HG03108 (cell line): ENCODE results near the gene GALNS.

ENCODE experiments used
- ATAC-seq: cut with Tn5 transposase; IDR thresholded peaks from one replicate; pipeline ENCODE4 v1.9.1; 2021; ENCODE audit warnings: moderate library complexity; ENCODE audit not compliant: unreplicated experiment

The GALNS gene

DNA sequence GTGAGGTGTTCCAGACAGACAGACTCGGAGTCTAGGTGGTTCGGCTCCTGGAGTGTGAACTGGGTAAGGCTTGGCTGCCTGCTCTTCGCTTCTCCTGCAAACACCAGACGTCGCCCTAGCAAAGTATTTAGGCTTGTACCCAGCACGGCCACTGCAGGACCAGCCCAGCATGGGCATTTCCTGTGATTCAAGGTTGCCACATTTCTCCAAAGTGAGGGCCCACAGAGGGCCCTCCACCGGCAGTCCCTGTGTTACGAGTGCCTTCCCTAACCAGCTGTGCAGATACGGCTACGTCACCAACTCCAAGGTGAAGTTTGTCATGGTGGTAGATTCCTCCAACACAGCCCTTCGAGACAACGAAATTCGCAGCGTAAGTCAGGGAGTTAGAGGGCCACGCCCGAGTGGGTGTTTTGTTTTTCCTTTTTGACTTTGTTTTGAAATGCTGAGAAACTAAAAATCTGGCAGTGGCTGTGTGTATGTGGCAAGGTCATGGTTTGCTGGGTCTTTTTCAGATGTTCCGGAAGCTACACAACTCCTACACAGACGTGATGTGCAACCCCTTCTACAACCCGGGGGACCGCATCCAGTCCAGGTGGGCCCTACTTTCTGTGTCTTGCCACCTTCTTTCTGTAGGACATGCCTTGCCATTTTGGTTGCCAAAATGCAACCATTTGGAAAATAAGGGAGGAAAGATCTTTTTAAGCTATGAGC, 2.8 kb upstream of the GALNS start:
- no peak for ATAC-seq

DNA sequence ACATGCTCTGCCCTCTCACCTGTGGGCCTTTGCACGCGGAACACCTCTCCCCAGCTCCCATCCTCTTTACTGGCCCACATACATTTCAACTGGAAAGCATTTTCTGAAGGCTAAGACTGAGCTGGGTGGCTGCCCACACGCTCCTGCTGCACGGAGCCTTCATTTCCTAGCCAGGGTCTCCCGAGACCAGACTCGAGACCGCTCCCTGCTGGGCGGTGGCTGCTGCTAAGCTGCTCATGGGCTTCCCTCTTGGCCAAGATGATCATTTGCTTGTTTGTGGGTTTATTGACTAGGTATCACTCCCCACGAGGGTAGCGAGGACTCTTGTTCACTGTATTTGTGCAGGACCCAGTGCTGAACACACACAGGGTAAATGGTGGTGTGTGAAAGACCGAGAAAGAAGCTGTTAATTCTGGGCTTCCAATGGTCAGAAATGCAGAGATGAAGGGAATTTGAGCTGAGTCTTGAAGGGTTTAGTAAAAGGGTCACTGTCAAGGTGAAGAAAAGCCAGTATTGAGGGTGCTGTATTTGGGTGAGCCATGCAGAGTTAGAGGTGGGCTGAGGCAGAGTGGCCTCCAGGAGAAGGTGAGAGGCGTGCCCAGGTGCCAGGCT, 1.1 kb upstream of the GALNS start:
- peak; percentile 40 for ATAC-seq

GRCh38 chr16:88856122-88856827, 472 bp downstream of the GALNS start:
- no peak for ATAC-seq

DNA sequence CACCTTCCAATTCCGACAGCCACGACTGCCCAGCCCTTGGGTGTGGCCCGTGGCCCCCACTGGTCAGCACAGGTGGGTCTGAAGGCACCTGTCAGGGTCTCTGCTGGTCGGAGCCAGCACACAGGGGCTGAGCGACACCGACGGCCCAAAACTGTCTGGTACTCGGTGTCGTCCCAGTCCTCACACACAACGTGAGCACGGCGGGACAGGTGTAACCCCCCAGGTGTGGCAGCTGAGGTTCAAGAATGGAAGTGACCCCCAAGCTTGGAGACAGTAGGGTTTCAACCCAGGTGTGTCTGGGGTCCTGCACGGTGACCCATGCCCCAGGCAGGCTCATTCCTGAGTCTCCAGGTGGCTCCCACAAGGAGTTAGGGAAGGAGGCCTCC, 1.0 kb downstream of the GALNS start:
- no peak for ATAC-seq

DNA sequence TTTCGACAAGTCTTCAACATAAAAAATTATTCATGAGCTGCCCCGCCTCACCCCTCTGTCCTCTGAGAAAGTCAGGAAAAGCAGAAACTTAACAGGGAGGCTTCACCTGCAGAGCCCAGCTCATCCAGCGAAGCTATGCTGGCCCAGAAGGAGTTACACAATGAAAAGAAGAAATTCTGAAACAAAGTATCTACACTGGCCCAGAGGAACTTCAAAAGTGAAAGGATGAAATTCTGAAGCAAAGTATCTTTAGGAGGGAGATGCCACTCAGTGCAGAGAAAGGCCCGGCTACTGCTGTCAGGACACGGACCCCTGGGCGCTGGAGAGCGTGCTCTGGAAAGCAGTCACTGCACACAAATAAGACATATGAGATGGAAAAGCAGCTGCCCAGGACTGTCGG, 1.6 kb downstream of the GALNS start:
- no peak for ATAC-seq

DNA sequence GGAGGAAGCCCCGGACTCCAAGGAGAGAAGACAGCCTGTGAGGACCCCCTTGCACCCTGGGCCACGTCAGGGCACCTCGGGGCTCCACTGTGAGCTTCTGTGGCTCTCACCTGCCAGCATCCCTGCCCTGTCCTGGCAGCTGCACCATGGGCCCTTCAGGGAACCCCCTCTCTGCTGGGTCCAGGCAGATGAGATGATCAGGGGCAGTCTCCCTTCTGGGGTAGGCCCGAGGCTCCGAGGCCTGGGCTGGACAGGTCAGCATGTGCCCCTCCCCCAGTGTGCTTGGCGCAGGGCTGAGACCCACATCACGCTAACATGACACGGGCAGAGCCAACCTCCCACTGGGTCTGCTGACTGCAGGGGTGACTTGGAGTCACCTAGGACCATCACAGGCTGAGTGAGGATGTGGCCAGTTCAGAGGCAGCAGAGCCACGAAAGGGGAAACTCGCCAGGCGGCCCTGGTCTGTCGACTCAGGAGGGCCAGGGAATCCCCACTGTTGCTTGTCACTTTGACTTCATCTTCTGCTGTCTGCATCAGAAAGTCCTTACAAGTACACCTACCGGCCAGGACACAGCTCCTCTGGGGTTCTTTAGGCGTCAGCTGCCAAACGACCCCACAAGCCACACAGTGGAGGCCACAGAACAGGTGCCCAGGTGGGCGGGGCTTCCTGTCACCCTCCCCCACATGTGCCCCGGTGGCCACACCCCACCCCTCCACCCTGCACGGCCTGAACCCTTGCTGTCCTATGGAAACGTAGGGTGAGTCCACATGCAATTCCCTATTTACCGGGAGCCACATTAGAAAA, 2.2 kb downstream of the GALNS start:
- no peak for ATAC-seq

GRCh38 chr16:88853325-88853941, 3.3 kb downstream of the GALNS start:
- ATAC-seq: no peak

DNA sequence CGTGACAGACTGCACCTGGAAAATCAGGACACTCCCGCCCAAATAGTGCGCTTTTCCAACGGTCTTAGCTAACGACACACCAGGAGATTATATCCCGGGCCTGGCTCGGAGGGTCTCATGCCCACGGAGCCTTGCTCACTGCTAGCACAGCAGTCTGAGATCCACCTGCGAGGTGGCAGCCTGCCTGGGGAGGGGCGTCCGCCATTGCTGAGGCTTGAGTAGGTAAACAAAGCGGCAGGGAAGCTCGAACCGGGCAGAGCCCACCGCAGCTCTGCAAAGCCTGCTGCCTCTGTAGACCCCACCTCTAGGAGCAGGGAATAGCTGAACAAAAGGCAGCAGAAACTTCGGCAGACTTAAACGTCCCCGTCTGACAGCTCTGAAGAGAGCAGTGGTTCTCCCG, 5.1 kb downstream of the GALNS start:
- no peak for ATAC-seq

DNA sequence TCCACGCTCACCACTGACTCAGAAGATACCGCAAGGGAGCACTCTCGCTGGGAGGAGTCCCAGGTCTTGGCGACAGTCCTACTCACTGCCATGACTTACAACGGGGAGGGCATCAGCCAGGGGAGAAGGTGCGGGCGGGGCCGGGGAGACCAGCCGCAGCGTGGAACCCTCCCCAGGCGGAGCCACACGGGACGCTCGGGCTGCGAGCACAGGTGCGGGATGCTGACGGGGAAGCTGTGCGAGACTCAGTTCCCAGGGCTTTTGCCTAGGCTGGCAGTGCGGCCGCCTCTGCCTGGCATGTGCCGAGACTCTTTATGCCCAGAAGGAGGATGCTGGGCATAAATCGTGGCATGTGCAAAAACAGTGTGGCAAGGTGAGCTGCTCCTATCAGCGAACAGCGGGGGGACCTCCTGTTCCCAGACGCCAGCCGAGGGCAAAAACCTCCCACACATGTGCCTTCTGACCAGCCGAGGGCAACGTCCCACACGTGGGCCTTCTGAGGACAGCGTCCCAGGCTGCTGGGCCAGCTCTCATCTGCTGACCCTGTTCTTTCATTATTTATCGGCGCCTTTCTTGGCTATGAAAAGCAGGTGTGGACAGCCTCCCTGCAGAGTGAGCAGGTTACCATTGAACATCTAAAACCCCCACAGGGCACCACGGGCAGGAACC, 6.1 kb downstream of the GALNS start:
- no peak for ATAC-seq

- ATAC-seq: no peak
Observed at GRCh38 chr16:88848557-88848956, 8.2 kb downstream of the GALNS start.

DNA sequence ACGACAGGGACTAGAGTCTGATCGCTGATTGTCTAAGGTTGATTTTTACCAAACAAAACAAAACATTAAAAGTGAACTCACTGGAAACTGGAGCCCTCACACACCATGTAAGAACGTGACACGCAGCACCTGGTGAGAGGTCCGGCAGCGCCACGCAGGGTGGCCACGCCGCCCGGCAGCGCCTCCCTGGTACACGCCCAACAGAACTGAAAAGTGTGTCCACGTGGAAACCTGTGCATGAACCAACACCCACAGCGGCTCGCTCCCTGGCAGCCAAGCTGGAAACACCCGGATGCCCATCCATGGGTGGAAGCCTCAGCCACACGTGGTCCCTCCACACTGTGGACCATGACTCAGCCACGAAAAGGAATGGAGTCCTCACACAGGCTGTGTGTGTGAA, 9.1 kb downstream of the GALNS start:
- no peak for ATAC-seq

DNA sequence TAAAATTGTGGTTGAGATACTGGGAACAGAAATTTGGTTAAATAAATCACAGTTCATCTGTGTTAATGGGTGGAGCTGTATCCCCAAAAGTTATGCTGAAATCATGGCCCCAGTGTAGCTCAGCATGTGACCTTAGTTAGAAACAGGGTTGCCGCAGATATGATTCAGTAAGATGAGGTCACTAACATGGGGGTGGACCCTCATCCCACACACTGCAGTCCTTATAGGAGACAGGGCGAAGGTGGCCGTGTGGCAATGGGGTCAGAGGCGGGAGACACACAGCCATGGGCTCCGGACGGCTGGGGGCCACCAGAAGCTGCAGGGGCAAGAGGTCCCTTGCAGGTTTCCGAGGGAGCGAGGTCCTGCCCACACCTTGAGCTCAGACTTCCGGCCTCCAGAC, 10.7 kb downstream of the GALNS start:
- ATAC-seq: no peak

DNA sequence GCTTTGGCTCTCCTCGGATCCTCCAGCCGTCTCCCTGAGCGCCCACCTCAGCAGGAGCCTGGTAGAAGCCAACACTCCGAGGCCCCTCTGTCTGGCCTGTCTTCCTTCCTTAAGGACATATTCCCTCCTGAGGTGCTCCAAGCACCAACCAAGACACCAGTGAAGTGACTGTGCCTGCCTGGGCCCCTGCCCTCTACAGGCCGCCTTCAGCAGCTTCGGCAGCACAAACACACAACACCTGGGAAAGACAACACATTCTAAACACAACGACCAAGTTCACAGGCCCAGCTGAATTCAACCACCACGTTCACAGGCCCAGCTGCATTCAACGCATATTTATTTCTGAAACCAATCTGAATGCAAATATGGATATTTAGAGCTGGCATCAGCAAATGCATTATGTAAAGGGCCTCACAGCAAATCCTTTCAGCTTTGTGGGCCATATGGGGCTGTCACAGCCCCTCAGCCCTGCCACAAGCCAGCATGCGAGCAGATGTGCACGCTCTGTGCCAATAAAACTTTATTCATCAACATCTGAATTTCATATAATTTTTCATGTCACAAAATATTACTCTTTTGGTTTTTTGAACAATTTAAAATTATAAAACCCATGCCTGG, 12.2 kb downstream of the GALNS start:
- no peak for ATAC-seq

DNA sequence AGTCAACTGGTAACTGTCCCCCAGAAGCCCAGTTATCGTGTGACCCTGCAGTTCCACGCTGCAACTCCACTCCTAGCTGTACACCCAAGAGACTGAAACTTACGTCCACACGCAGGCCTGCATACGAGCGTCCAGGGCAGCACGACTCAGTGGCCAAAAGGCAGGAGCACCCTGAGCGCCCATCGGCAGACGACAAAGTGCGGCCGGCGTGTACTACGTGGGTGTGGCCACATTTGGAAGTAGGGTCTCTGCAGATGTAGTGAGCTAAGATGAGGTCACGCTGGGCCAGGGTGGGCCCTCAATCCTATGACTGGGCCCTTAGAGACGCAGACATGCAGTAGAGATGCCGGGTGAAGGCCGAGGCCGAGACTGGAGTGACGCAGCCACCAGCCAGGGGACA, 13.5 kb downstream of the GALNS start:
- ATAC-seq: no peak

- ATAC-seq: no peak
Observed at GRCh38 chr16:88842806-88843205, 13.9 kb downstream of the GALNS start.

DNA sequence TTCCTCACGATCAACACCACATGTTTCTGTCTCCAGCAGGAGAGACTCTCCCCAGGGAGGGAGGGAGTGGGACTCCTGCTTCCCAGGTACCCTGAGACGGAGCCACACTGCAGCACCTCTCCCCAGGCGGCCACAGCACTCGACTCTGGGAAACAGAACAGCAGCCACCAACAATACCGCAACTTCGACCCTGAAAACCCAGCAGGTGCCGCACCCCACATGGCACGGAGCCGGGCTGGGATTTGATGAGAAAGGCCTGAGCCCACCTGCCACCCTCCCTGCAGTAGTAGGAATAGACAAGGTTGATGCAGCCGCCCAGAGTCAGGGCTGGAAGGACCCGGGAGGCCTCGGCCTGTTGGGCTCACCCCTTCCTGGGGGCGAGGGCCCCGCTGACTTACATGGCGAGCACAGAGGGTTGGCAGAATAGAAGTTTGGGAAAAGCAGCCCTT, 14.4 kb downstream of the GALNS start:
- ATAC-seq: no peak

- ATAC-seq: no peak
Observed at GRCh38 chr16:88841521-88842307, 15.0 kb downstream of the GALNS start.

- ATAC-seq: no peak
Observed at GRCh38 chr16:88840600-88841215, 16.0 kb downstream of the GALNS start.
